A673 (cell line): ENCODE measurements around the gene ATPAF1. TPM values are rescaled to one million over a fixed set of nuclear protein-coding genes. Genes with fewer than 3 reads are reported as not detected.

Experiments used
- BruUV-seq: library from RNA; stranded (reverse); fragments of 400-500 nt; replicated peaks from 2 replicates; lab custom pipeline; 2021; lab: Mats Ljungman, UMichigan
- CTCF ChIA-PET: fragments of 300-600 bp; sonication (Branson Sonifier 250); formaldehyde crosslinking; loops from one replicate; lab custom pipeline; 2022; ENCODE audit warnings: antibody characterized with exemption; lab: Charles Lee
- POLR2A ChIA-PET: fragments of 300-600 bp; sonication (Branson Sonifier 250); formaldehyde crosslinking; loops from one replicate; lab custom pipeline; 2022; ENCODE audit warnings: antibody characterized with exemption; ENCODE audit not compliant: low non-redundant PET; lab: Charles Lee
- DNase-seq: peaks from one replicate; pipeline ENCODE4 v3.0.0-alpha.2; 2015; ENCODE audit warnings: low spot score
- H3K27ac ChIP-seq: fragments of 200-600 bp; sonication (generic); 2 replicates; pipeline ENCODE4 v1.5.1; 2016; ENCODE audit warnings: mixed run types, low read depth, mild to moderate bottlenecking, mixed read lengths, antibody characterized with exemption, low read length; ENCODE audit not compliant: poor library complexity, severe bottlenecking
- H3K27me3 ChIP-seq: fragments of 200-600 bp; sonication (generic); replicated peaks from 2 replicates; pipeline ENCODE4 v1.6.1; 2017; ENCODE audit warnings: mixed run types, low read depth, mild to moderate bottlenecking, mixed read lengths, antibody characterized with exemption, low read length; ENCODE audit not compliant: insufficient read depth, poor library complexity
- H3K36me3 ChIP-seq: fragments of 200-600 bp; sonication (generic); 2 replicates; pipeline ENCODE4 v1.6.1; 2016; ENCODE audit warnings: mixed run types, mild to moderate bottlenecking, mixed read lengths, antibody characterized with exemption, low read length; ENCODE audit not compliant: insufficient read depth, poor library complexity, severe bottlenecking
- H3K4me1 ChIP-seq: fragments of 200-600 bp; sonication (generic); 2 replicates; pipeline ENCODE4 v1.6.1; 2017; ENCODE audit warnings: mixed run types, mild to moderate bottlenecking, mixed read lengths, antibody characterized with exemption, low read length; ENCODE audit not compliant: insufficient read depth, poor library complexity, severe bottlenecking
- H3K4me3 ChIP-seq: fragments of 200-600 bp; sonication (generic); 2 replicates; pipeline ENCODE4 v1.5.1; 2016; ENCODE audit warnings: low read depth, mixed run types, mild to moderate bottlenecking, mixed read lengths, low read length; ENCODE audit not compliant: poor library complexity, severe bottlenecking
- H3K9me3 ChIP-seq: fragments of 200-600 bp; sonication (generic); 2 replicates; pipeline ENCODE4 v1.6.1; 2016; ENCODE audit warnings: mixed run types, low read depth, mild to moderate bottlenecking, mixed read lengths, antibody characterized with exemption, low read length; ENCODE audit not compliant: poor library complexity, severe bottlenecking
- CTCF ChIP-seq: fragments of 300-800, 200-600 bp; sonication (generic); conservative IDR thresholded peaks from 2 replicates; pipeline ENCODE4 v1.5.1; 2017; ENCODE audit warnings: low read depth, mild to moderate bottlenecking, antibody characterized with exemption, low read length, moderate library complexity, mixed read lengths
- EZH2 ChIP-seq: fragments of 200-600 bp; sonication (generic); IDR thresholded peaks from 2 replicates; pipeline ENCODE4 v1.6.1; 2017; ENCODE audit warnings: borderline replicate concordance, low read depth, mild to moderate bottlenecking, mixed read lengths, antibody characterized with exemption, low read length; ENCODE audit not compliant: poor library complexity, severe bottlenecking
- intact Hi-C: fragments of 100-400 bp; cut with micrococcal nuclease; formaldehyde crosslinking; loops from one replicate; pipeline ENCODE4 v1.10.0; 2022; ENCODE audit not compliant: unreplicated experiment
- total RNA-seq: library from RNA; stranded (reverse); gene quantifications from 2 replicates; pipeline ENCODE4 v1.2.3, GENCODE V29; 2021

The ATPAF1 gene
- total RNA-seq, 1 experiment from 2014 or later, result 41.7 TPM

GRCh38 chr1:46689897-46690296, 21.7 kb upstream of the ATPAF1 start:
- no peak for DNase-seq
- H3K4me3 ChIP-seq, result no peak overlapping the region
- no TSS peak for BruUV-seq
- ChIA-PET POLR2A (no interaction called here), CTCF (no interaction called here)
- no peak overlapping the region for H3K27ac ChIP-seq
- H3K36me3 ChIP-seq, result peaks cover 46% of the 10 kb centered on the region
- intact Hi-C loops, result no loop called here
- TF ChIP-seq EZH2 (no peak), CTCF (no peak)
- H3K9me3 ChIP-seq, result no peaks in the 10 kb centered on the region
- no peaks in the 10 kb centered on the region for H3K27me3 ChIP-seq
- peaks cover 72% of the 10 kb centered on the region for H3K4me1 ChIP-seq

- peaks cover 51% of the 10 kb centered on the region for H3K36me3 ChIP-seq
- DNase-seq, result peak; percentile 17
- TF ChIP-seq EZH2 (no peak), CTCF (no peak)
- H3K27ac ChIP-seq, result no peak overlapping the region
- H3K9me3 ChIP-seq, result no peaks in the 10 kb centered on the region
- ChIA-PET POLR2A (no interaction called here), CTCF (interaction anchor here (0.9 kb wide), 1 partner anchor 85 kb away, joined by 3 read pairs; the partner anchor contains the start of gene MKNK1)
- H3K4me3 ChIP-seq, result no peak overlapping the region
- H3K27me3 ChIP-seq, result no peaks in the 10 kb centered on the region
- H3K4me1 ChIP-seq, result peaks cover 72% of the 10 kb centered on the region
- intact Hi-C loops, result no loop called here
- no TSS peak for BruUV-seq
Measured at GRCh38 chr1:46689356-46689755, 21.2 kb upstream of the ATPAF1 start.

GRCh38 chr1:46687921-46688509, 19.9 kb upstream of the ATPAF1 start:
- Histone ChIP-seq H3K27ac (peak overlapping the region; percentile 54), H3K27me3 (no peaks in the 10 kb centered on the region), H3K4me1 (peaks cover 68% of the 10 kb centered on the region), H3K9me3 (no peaks in the 10 kb centered on the region), H3K36me3 (peaks cover 54% of the 10 kb centered on the region), H3K4me3 (no peak overlapping the region)
- intact Hi-C loops, result no loop called here
- no peak for DNase-seq
- BruUV-seq, result no TSS peak
- ChIA-PET POLR2A (no interaction called here), CTCF (no interaction called here)
- TF ChIP-seq CTCF (no peak), EZH2 (no peak)
